HG02610 (cell line): ENCODE results near the gene DPP3.
"Not testable (repeated sequence)": the region's sequence is repeated elsewhere in the genome, so short reads cannot be mapped to it uniquely, and the experiment has no call there.

Experiments
- ATAC-seq: cut with Tn5 transposase; IDR thresholded peaks from one replicate; pipeline ENCODE4 v1.9.1; 2021; ENCODE audit warnings: mild to moderate bottlenecking, moderate library complexity; ENCODE audit not compliant: unreplicated experiment

DPP3 gene

DNA sequence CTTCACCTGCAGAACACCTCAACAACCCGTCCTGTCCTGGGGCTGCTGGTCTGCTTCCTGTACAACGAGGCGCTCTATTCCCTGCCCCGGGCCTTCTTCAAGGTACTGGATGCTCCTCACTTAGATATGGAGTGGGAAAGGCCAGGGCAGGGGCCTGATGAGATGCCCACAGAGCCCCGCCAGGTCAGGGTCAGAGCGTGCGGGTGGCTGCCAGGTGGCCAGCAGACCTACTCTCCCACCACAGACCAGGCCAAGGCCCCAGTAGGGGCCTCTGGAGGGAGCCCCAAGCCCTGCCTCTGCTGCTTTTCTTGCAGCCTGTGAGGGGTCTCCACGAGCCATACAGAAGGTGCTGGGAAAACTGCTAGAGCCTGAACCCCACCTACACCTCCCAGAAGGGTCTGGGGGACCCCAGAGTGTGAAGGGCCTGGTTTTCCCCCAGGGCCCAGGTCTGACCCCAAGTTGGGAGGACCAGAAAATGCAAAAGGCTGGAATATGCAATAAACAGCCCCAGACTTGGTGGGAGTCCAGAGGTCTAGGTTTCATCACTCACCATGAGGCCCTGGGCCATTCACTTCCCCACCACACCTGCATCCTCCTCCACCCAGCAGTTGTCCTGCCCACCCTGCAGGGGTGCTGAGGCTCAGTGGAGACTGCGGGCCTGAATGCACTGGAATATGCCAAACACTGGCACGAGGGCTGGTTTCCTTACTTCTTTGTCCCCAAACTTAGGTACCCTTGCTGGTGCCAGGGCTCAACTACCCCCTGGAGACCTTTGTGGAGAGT is 50.9 kb downstream of the DPP3 start:
- ATAC-seq = no peak

DNA sequence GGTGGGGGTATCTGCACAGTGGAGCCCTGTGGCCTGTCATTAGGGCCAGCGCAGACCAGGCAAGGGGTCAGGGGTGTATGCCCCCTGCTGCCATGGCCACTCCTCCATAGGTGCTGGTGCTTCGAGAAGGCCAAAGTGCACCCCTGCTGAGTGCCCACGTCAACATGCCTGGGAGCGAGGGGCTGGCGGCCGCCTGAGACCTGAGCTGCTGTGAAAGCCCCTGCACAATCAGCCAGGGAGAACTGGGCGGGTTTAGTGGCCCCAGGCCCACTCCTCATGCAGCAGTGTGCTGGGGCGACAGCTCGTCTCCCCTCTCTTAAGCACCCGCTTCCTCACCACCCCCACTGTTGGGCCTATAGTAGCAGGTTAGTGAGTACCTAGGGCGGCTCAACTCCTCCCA is 51.6 kb downstream of the DPP3 start:
- ATAC-seq = no peak

DNA sequence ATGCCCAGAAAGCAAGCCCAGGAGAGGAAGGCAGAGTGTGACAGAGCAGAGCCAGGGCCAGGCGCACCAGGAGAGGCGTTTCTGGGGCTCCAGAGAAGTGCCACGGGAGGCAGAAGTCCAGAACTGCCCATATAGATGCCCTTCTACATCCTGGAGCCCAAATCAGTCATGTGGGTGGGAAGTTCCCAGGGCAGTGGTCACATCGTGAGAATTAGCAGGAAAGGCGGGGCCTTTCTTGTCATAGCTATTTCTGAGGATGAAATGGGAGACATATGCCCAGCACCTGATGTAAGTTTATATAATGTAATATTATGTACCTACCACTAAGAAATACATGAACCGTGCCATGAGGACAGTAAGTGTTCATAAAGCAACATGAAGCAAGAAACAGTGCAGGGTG is 52.5 kb downstream of the DPP3 start:
- ATAC-seq = no peak

DNA sequence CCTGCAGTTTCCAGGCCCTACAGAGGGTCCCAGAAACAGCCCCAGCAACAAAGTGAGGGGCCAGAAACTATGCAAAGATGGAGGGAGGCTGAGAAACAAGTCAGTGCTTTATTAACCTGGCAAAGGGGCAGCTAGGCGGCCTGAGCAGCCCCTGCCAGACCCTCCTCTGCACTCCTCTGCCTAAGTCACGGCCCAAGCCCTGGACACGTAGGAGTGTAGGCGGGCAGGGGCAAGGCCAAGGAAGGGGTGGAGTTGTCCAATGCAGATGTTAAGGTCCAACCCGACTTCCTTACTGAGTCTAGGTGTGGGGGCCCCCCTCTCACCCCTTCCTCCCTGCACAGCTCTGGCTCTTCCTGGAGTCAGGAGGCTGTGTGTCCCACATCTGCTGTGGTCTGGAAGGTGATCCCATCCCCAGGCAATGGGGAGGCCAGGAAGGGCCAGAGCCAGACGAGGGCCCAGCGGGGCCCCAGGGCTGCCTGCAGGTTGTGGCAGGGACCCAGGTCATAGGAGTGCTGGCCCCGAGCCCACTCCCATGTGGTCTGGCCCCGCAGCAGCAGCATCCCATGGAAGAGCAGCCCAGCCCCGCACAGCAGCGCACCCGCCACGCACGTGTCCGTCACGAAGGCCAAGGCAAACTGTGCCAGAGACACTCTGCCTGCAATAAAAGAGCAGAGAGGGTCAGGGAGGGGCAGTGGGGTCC is 59.1 kb downstream of the DPP3 start:
- ATAC-seq = no peak

DNA sequence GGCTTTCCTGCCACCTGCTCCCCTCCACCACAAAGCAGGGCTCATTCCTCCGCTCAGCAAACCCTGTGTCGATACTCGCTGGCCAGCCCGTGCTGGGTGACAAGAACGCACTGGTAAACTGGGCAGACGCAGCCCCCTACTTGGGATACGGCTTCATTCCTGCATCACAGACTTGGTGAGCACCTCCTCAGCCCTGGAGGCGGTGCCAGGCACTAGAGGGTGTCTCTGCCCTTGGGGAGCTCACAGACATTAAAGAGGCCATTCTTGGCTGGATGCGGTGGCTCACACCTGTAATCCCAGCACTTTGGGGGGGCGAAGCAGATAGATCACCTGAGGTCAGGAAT is 59.6 kb downstream of the DPP3 start:
- no peak for ATAC-seq

DNA sequence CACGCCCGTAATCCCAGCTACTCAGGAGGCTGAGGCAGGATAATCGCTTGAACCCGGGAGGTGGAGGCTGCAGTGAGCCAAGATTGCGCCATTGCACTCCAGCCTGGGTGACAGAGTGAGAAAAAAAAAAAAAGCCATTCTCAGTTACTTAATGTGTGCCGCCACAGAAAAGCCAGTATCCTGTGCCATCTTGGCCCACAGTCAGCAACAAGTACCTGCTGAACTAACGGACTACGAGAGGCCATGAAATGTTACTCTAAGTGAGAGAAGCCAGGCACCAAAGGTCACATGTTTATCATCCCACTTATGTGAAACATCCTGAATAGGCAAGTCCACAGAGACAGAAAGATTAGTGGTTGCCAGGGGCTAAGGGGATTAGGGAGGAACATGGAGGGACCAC is 60.4 kb downstream of the DPP3 start:
- ATAC-seq = not testable (repeated sequence)

DNA sequence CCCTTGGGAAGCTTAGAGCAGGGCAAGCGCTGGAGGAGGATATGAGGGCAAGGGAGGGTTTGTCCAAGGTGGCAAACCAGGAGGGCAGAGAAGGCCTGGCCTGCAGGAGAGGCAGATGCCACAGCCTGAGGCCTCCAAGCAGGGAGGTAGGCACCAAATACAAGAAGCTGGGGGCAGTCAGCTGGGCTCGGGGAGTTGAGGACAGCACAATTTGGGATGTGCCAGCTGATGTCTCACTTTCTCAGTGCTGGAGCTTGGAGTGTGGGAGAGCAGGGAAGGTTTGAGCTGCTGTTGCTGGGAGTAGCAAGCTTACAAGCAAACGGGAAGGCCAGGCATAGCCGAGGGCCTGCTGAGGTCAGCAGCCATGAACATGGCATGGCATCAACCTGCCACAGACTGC is 61.7 kb downstream of the DPP3 start:
- no peak for ATAC-seq

DNA sequence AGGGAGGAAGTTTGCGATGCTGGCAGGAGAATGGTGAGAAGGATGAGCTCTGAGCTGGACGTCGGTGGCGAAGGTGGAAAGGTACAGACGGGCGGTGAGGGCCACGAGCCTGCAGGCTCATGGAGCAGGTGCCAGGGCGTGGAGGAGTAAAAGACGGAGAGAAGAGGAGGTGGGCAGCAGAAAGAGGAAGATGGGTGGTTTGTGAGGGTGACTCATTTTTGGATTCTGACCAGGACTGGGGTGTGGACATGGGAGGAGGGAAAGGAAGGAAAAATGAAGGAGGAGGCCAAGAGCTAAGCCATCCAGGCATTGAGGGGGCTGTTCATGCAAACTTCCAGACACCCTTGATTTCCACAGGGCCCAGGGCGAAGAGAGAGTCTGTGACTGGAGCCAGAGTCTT is 62.1 kb downstream of the DPP3 start:
- no peak for ATAC-seq

DNA sequence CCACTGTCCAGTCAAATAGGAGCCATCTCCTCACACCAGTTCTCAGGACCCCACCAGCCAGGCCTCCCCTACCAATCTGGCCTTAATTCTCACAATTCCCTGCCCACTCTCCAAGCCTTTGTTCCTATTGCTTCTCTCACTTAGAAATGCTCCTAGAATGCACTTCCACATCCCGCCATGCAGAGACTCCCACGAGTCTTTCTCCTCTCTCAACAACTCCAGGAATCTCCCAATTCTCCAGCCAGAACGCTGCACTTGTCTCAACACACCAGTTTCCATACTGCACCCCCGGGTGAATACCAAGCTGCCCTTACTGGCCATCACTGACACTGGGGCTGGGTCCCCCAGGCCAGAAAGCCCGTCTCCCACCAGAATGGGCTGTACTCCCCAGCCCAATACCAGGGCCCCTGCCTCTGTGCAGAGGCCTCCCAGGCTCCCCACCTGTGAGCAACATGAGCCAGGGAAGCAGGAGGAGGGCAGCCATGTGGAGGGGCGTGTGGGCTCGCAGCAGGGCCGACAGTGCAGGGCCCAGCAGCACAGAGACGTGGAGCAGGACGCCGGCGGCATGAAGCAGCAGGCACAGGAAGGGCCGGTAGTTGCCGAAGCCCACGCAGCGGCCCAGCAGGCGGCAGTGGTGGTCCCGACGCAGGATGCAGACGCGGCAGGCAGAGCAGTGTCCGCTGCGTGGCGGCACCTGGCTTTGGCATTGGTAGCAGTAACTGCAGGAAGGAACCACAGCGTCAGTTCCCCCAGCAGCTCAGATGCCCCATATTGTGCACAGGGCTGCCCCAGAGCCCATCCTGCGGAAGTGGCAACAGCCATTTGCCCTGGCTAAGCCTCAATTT is 63.3 kb downstream of the DPP3 start:
- ATAC-seq = peak; percentile 29

DNA sequence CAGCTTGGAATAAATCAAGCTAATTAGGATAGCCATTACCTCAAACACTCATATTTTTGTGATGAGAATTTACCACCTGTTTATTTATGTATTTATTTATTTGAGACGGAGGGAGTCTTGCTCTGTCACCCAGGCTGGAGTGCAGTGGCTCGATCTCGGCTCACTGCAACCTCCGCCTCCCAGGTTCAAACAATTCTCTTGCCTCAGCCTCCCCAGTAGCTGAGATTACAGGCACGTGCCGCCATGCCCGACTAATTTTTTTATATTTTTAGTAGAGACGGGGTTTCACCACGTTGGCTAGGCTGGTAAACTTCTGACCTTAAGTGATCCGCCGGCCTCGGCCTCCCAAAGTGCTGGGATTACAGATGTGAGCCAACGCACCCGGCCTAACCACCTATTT is 64.7 kb downstream of the DPP3 start:
- ATAC-seq = not testable (repeated sequence)

DNA sequence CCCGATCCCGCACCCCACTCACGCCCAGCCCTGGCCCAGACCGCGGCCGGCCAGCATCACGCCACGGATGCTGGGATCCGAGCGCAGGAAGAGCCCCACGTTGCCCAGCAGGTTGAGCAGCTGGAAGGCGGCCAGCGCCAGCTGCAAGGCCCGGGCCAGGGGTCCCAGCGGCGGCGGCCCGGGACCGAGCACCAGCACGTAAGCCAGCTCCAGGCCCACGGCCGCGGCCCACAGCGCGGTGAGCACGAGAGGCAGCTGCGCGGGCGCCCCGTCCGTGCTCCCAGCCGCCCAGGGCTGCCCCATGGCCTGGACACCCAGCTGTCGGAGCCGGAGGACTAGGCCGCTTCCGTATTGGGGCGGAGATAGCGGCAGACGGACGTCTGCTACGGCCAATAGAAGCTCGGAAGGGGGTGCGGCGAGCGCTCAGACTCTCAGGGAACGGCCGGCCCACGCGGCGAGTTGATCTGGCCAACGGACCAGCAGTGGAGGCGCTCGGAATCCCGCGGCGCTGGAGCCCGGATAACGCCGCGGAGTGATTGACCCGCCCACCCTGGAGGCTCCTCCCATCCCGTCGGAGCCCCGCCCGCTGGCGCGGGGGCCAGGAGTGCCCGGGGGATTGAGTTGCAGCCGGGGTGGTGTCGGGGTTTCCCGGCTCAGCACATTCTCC is 65.6 kb downstream of the DPP3 start, which contains the start of gene ZDHHC24:
Gene ZDHHC24 (minus strand): TSS at position 348 of the 667 bp plus-strand sequence. CDS start 45 bp downstream, at position 303.
- peak; percentile 78 for ATAC-seq

DNA sequence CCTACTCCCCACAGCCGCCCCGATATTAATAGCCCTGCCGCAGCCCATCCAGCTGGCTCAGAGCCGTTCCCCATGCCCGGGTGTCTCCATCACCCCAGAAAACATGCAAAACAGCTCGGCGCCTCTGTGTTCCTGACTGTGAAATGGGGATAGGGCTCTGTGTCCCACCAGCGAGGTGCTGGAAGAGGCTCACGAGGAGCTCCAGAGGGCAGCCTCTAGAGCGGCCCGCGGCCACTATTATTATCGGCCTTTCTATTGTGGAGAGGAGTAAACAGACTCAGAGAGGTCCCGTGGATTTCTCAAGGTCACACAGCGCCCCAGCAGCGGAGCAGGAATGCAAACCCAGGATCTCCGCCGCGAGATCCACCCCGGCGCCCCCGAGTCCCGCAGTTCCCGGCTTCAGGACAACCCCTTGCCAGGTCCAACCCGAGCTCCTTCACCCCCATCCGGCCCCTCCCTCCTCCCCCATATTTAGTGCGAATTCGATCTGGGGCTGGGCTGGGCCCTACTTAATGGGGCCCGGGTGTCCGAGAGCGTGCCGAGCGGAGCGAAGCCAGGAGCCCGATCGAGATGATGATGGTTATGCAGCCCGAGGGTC is 66.2 kb downstream of the DPP3 start, which contains the start of gene ACTN3:
Gene ACTN3 (plus strand): TSS at position 536 of the 598 bp plus-strand sequence. CDS start 35 bp downstream, at position 571.
- no peak for ATAC-seq

DNA sequence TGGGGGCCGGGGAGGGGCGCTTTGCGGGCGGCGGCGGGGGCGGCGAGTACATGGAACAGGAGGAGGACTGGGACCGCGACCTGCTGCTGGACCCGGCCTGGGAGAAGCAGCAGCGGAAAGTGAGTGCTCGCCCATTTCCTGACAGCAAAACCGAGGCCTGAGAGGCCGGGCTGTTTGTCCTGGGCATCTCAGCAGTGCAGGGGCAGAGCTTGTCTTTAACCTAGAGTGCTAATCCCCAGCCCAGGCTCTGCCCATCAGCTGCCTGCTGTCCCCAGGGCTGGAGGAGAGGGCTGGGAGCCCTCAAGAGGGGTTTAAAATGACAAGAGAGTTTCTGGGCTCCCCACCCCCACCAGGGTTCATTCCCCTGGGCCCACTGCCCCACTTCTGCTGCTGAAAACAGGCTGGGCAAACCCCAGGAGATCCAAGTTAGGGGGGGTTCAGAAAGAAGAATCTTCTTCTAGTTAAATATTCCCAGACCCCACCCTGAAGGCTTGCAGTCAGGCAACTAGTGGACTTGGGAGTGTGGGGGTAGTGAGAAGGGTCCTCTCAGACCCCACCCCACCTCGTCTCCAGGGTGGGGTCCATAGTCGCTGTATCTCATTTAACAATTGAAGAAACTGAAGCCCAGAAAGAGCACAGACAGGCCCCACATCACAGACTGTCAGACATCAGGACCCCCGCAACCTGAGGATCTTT is 66.9 kb downstream of the DPP3 start:
- ATAC-seq = no peak

DNA sequence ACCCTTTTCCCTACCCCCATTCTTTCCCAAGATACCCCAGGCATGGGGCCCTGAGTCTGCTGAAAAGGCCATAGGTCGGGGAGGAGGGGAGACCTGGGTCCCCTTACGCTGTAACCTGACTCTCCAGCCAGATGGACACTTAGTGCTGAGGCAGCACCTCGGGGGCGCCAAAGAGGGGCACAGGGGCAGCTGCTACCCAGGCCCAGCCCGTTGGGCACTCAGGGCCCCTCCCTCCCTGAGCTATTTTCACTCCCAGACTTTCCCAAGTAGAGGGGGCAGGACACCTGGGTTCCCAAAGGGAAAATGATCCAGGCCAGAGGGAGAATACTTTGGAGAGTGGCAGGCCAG is 67.4 kb downstream of the DPP3 start:
- ATAC-seq = no peak

DNA sequence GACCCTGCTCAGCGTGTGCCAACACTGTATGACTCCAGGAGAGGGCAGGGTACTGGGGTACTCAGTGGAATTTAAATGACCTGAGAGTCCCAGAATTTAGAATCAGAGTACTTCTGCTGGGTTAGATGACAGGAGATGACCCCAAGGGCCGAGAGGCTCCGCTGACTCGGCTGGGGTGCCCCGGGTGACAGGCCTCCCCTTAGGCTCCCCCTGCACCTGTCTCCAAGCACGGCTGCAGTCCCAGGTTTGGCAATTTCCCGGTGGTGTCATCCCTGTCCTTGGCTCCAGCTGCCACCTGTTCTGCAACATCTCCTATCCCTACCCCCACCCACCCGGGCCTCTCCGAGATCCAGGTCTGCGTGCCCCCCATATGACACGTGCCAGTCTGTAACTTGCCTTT is 67.8 kb downstream of the DPP3 start:
- no peak for ATAC-seq

DNA sequence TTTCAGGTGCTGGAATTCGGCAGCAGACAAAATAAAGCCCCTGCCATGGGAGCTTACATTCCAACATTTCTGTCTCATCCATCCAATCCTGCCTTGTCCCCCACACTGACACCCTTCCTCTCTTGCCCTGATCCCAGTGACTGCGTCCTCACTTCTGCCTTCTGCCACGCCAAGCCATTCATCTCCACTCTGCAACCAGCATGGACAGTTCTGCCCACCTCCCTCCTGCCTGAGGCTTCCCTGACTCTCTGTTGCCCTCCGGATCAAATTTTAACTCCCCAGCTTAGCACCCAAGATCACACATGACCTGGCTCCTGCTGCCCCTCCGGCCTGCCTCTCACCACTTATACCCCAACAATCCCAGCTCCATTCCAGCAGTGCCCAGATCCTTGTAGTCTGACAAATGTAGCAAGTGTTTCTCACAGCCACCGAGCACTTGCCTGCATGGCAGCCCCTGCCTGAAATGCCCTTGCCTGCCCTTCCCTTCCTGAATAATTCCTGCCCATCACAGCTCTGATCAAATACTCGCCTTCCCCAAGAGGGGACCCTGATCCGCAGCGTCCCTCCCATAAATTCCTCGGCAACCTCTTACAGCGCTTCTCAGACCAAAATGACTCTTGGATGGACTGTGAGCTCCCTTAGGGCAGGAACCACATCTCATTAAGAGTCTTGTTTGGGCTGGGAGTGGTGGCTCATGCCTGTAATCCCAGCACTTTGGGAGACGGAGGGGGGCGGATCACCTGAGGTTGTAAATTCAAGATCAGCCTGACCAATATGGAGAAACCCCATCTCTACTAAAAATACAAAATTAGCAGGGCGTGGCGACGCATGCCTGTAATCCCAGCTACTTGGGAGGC is 68.8 kb downstream of the DPP3 start:
- ATAC-seq = no peak

DNA sequence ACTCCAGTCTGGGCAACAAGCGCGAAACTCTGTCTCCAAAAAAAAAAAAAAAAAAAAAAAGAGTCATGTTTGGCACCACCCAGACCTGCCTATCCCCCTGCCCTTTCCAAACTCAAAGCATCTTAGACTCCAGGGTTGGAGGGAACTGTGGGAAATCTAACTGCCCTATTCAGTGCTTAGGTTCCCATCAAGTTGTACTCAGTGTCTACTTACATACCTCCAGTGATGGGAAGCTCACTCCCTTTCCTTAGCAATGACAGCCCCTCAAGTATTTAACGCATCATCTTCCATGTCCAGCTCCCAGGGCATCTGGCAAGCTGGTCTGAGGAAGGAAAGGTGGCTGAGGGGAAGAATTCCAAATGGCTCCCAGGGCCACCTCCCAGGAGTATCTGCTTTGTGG is 69.5 kb downstream of the DPP3 start:
- no peak for ATAC-seq

DNA sequence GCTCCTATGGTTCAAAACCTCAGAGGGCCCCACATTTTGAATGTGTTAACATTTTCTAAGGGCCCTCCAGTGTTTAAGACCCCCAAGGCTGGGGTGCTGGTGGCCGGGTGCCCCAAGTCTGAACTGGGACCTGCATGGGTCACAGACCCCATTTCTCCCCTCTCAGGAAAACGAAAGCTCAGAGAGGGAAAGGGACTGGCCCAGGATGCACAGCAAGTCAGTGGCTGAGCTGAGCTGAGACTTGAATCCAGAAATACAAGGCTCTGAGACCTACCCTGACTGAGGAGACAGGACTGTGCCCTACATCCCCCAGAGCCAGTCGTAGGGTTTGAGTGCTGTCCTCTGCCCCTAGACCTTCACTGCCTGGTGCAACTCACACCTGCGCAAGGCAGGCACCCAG is 70.7 kb downstream of the DPP3 start:
- no peak for ATAC-seq

DNA sequence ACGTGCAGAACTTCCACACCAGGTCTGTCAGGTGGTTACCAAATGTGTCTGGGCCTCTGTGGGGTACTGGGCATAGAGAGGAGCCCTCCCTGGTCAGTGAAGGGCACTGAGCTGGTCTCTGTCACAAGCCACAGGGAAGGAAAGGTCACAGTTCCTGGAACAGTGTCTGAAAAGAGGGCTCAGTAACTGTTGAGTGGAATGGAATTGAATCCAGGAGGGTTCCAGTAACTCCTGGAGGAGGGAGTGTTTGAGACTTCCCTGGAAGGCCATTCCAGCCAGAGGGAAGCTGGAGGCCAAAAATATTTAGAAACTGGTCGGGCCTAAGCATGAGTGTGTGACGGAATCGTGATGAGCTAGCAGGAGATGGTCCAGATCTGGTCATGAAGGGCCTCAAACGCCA is 74.4 kb downstream of the DPP3 start:
- no peak for ATAC-seq
